ENCODE measurements around the gene TATDN2.

TATDN2 gene

GRCh38 chr3:10279384-10280176, 31.3 kb downstream of the TATDN2 start:
- Histone ChIP-seq H3K9me3 (ENCODE audit: control insufficient read depth, low read length) (no peaks in the 10 kb centered on the region), H3K4me1 (no peaks in the 10 kb centered on the region), H3K36me3 (ENCODE audit: control insufficient read depth, insufficient read depth, low read length) (no peaks in the 10 kb centered on the region), H3K27me3 (ENCODE audit: control insufficient read depth, insufficient read depth, low read length) (no peaks in the 10 kb centered on the region), H3K4me3 (ENCODE audit: low read depth, low read length) (no peak overlapping the region), H2AFZ (no peak overlapping the region), H3K4me2 (ENCODE audit: low read length) (no peak overlapping the region), H3K9ac (no peak overlapping the region), H3K27ac (no peak overlapping the region), H3K79me2 (no peaks in the 10 kb centered on the region)
- TF ChIP-seq, protein P1, sequence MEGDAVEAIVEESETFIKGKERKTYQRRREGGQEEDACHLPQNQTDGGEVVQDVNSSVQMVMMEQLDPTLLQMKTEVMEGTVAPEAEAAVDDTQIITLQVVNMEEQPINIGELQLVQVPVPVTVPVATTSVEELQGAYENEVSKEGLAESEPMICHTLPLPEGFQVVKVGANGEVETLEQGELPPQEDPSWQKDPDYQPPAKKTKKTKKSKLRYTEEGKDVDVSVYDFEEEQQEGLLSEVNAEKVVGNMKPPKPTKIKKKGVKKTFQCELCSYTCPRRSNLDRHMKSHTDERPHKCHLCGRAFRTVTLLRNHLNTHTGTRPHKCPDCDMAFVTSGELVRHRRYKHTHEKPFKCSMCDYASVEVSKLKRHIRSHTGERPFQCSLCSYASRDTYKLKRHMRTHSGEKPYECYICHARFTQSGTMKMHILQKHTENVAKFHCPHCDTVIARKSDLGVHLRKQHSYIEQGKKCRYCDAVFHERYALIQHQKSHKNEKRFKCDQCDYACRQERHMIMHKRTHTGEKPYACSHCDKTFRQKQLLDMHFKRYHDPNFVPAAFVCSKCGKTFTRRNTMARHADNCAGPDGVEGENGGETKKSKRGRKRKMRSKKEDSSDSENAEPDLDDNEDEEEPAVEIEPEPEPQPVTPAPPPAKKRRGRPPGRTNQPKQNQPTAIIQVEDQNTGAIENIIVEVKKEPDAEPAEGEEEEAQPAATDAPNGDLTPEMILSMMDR (IDR thresholded peaks at IDR 0.05) = no peak

DNA sequence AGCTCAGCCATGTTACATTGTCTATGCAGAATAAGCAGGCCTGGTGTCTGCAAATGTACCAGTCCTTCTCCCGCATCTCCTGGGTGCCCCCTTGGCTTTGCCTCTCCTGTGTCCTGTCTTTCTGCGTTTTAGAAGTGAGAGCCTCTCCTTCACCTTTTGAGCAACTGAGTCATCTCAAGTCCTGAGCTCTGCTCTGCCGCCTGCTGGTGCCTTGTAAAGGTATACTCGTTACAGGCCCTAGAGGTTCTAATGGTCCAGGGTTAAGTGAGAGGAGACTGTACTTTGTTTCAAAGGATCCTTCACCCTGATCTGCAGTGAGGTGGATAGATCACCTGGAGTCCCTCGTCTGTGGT, 31.9 kb downstream of the TATDN2 start:
- H3K9ac ChIP-seq = no peak overlapping the region
- H3K4me3 ChIP-seq (ENCODE audit: low read depth, low read length) = no peak overlapping the region
- TF ChIP-seq, protein P1 (IDR thresholded peaks at IDR 0.05) = no peak
- H3K27me3 ChIP-seq (ENCODE audit: control insufficient read depth, insufficient read depth, low read length) = no peaks in the 10 kb centered on the region
- no peak overlapping the region for H3K27ac ChIP-seq
- H3K4me2 ChIP-seq (ENCODE audit: low read length) = no peak overlapping the region
- no peaks in the 10 kb centered on the region for H3K9me3 ChIP-seq (ENCODE audit: control insufficient read depth, low read length)
- no peaks in the 10 kb centered on the region for H3K4me1 ChIP-seq
- no peak overlapping the region for H2AFZ ChIP-seq
- no peaks in the 10 kb centered on the region for H3K79me2 ChIP-seq
- H3K36me3 ChIP-seq (ENCODE audit: control insufficient read depth, insufficient read depth, low read length) = no peaks in the 10 kb centered on the region

DNA sequence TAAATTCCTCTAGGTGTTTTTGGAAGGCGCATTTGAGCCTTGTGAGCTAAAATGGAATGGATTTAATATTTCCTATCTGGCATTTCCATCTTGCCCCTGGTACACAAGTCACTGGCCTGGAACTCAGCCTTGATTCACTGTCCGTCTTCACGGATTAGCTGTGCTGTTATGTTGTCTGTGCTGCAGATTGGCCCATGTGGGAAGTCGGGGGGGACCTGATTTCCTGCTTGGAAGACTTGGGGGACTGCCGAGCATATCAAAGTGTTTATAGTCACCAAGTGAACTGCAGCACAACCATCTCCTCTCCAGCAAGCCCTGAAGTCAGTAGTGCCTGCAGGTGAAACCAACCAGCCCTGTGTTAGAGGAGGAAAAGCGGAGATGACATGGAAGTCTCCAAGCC, 32.3 kb downstream of the TATDN2 start:
- Histone ChIP-seq H3K27me3 (ENCODE audit: control insufficient read depth, insufficient read depth, low read length) (no peaks in the 10 kb centered on the region), H3K9me3 (ENCODE audit: control insufficient read depth, low read length) (no peaks in the 10 kb centered on the region), H3K4me1 (no peaks in the 10 kb centered on the region), H3K79me2 (no peaks in the 10 kb centered on the region), H3K9ac (no peak overlapping the region), H2AFZ (no peak overlapping the region), H3K4me2 (ENCODE audit: low read length) (no peak overlapping the region), H3K4me3 (ENCODE audit: low read depth, low read length) (no peak overlapping the region), H3K36me3 (ENCODE audit: control insufficient read depth, insufficient read depth, low read length) (no peaks in the 10 kb centered on the region), H3K27ac (no peak overlapping the region)
- TF ChIP-seq, protein P1 (IDR thresholded peaks at IDR 0.05) = no peak

- Histone ChIP-seq H3K36me3 (ENCODE audit: control insufficient read depth, insufficient read depth, low read length) (no peaks in the 10 kb centered on the region), H3K9me3 (ENCODE audit: control insufficient read depth, low read length) (no peaks in the 10 kb centered on the region), H3K4me2 (ENCODE audit: low read length) (no peak overlapping the region), H3K4me1 (no peaks in the 10 kb centered on the region), H3K4me3 (ENCODE audit: low read depth, low read length) (no peak overlapping the region), H3K27ac (no peak overlapping the region), H3K27me3 (ENCODE audit: control insufficient read depth, insufficient read depth, low read length) (no peaks in the 10 kb centered on the region), H3K79me2 (no peaks in the 10 kb centered on the region), H3K9ac (no peak overlapping the region), H2AFZ (no peak overlapping the region)
- TF ChIP-seq, protein P1 (IDR thresholded peaks at IDR 0.05) = no peak
These were observed 33.7 kb downstream of the TATDN2 start for GRCh38 chr3:10281951-10282350.

DNA sequence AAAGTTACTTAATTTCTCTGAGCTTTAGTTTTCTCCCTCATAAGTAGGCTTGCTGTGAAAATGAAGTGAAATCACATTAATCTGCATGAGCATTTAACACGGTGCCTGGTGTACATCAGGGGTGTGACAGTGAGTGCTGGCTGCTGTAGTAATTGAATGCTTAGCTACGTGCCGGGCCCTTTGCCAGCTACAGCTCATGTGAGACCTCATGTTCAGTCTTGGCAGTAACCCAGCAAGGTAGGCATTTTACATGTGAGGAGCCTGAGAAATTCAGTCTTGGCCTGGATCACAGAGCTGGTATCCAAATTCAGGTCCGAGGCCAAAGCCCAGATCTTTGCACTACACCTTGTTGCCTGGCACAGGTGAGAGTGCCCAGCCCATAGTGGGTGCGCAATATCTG, 35.4 kb downstream of the TATDN2 start:
- H3K27ac ChIP-seq = no peak overlapping the region
- no peaks in the 10 kb centered on the region for H3K9me3 ChIP-seq (ENCODE audit: control insufficient read depth, low read length)
- H3K4me3 ChIP-seq (ENCODE audit: low read depth, low read length) = no peak overlapping the region
- H3K79me2 ChIP-seq = no peaks in the 10 kb centered on the region
- TF ChIP-seq, protein P1 (IDR thresholded peaks at IDR 0.05) = no peak
- H3K9ac ChIP-seq = no peak overlapping the region
- no peaks in the 10 kb centered on the region for H3K36me3 ChIP-seq (ENCODE audit: control insufficient read depth, insufficient read depth, low read length)
- H3K27me3 ChIP-seq (ENCODE audit: control insufficient read depth, insufficient read depth, low read length) = no peaks in the 10 kb centered on the region
- H2AFZ ChIP-seq = no peak overlapping the region
- no peaks in the 10 kb centered on the region for H3K4me1 ChIP-seq
- no peak overlapping the region for H3K4me2 ChIP-seq (ENCODE audit: low read length)

Data from parathyroid adenoma (tissue), 2 donors.